HL-60 (cell line): ENCODE measurements around the gene FAM83D.

Source experiments
- DNase-seq, 2 experiments: peaks; one replicate each; pipeline ENCODE4 v3.0.0-alpha.2; 2010 to 2020; ENCODE audit warnings: low read depth in 1 of 2, low spot score in 1 of 2
- H3K27ac ChIP-seq: fragments of 250-450 bp; sonication (Bioruptor Pico); replicated peaks from 2 replicates; pipeline ENCODE4 v1.5.1; 2020; ENCODE audit warnings: mild to moderate bottlenecking, moderate library complexity
- H3K27me3 ChIP-seq: fragments of 250-450 bp; sonication (Bioruptor Pico); 2 replicates; pipeline ENCODE4 v1.5.1; 2021; ENCODE audit warnings: mild to moderate bottlenecking, moderate library complexity; ENCODE audit not compliant: insufficient read depth, poor library complexity, severe bottlenecking
- H3K4me3 ChIP-seq: replicated peaks from 2 replicates; pipeline ENCODE4 v1.5.1; 2011; ENCODE audit warnings: mild to moderate bottlenecking, control low read depth, low read length; ENCODE audit not compliant: insufficient read depth
- GABPA ChIP-seq: IDR thresholded peaks from 2 replicates; pipeline ENCODE4 v1.6.1; 2012; ENCODE audit warnings: low read depth
- POLR2AphosphoS5 ChIP-seq: IDR thresholded peaks from 2 replicates; pipeline ENCODE4 v1.6.1; 2012; ENCODE audit warnings: low read depth
- SPI1 ChIP-seq: IDR thresholded peaks from 2 replicates; pipeline ENCODE4 v1.6.1; 2012; ENCODE audit warnings: low read depth, mild to moderate bottlenecking, borderline replicate concordance
- TF ChIP-seq, protein P1 (sequence below): IDR thresholded peaks from one replicate; pipeline ENCODE4 v1.5.1; 2011; ENCODE audit warnings: low read length, control low read depth, inconsistent platforms; ENCODE audit not compliant: insufficient read depth
- TF ChIP-seq, protein P2 (sequence below): IDR thresholded peaks from 2 replicates; pipeline ENCODE4 v1.6.1; 2012; ENCODE audit warnings: low read depth; ENCODE audit not compliant: insufficient replicate concordance

Gene FAM83D

DNA sequence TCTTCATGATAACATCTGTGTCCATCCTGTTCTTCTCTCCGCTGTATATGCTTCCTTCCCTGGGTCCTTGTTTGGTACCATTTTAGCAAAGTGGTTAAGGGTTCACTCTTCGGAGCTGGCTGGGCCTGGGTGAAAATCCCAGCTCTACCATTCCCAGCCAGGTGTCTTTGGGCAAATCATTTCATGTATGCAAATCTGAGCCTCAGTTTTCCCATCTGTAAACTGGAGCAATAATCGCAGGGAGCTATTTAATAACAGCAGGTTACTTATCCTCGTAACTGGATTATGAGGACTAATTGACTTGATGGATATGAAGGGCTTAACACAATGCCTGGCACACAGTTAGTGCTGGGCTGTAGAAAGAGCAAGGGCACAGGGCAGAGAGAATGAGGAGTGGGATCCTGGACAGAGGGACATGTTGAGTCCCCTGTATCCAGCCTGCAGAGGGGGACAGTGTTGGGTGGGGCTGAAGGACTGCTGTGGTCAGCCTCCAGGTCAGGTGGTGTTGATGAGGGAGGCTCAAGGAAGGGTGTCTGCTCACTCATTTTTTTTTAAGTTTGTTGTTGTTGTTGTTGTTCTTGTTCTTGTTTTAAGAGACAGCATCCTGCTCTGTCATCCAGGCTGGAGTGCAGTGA is 44.3 kb upstream of the FAM83D start:
- Histone ChIP-seq H3K4me3 (no peak overlapping the region), H3K27ac (no peak overlapping the region), H3K27me3 (no peaks in the 10 kb centered on the region)
- TF ChIP-seq, protein P1, sequence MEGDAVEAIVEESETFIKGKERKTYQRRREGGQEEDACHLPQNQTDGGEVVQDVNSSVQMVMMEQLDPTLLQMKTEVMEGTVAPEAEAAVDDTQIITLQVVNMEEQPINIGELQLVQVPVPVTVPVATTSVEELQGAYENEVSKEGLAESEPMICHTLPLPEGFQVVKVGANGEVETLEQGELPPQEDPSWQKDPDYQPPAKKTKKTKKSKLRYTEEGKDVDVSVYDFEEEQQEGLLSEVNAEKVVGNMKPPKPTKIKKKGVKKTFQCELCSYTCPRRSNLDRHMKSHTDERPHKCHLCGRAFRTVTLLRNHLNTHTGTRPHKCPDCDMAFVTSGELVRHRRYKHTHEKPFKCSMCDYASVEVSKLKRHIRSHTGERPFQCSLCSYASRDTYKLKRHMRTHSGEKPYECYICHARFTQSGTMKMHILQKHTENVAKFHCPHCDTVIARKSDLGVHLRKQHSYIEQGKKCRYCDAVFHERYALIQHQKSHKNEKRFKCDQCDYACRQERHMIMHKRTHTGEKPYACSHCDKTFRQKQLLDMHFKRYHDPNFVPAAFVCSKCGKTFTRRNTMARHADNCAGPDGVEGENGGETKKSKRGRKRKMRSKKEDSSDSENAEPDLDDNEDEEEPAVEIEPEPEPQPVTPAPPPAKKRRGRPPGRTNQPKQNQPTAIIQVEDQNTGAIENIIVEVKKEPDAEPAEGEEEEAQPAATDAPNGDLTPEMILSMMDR: no peak
- TF ChIP-seq GABPA: no peak
- TF ChIP-seq, protein P2, sequence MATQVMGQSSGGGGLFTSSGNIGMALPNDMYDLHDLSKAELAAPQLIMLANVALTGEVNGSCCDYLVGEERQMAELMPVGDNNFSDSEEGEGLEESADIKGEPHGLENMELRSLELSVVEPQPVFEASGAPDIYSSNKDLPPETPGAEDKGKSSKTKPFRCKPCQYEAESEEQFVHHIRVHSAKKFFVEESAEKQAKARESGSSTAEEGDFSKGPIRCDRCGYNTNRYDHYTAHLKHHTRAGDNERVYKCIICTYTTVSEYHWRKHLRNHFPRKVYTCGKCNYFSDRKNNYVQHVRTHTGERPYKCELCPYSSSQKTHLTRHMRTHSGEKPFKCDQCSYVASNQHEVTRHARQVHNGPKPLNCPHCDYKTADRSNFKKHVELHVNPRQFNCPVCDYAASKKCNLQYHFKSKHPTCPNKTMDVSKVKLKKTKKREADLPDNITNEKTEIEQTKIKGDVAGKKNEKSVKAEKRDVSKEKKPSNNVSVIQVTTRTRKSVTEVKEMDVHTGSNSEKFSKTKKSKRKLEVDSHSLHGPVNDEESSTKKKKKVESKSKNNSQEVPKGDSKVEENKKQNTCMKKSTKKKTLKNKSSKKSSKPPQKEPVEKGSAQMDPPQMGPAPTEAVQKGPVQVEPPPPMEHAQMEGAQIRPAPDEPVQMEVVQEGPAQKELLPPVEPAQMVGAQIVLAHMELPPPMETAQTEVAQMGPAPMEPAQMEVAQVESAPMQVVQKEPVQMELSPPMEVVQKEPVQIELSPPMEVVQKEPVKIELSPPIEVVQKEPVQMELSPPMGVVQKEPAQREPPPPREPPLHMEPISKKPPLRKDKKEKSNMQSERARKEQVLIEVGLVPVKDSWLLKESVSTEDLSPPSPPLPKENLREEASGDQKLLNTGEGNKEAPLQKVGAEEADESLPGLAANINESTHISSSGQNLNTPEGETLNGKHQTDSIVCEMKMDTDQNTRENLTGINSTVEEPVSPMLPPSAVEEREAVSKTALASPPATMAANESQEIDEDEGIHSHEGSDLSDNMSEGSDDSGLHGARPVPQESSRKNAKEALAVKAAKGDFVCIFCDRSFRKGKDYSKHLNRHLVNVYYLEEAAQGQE: no peak
- no peak for DNase-seq

DNA sequence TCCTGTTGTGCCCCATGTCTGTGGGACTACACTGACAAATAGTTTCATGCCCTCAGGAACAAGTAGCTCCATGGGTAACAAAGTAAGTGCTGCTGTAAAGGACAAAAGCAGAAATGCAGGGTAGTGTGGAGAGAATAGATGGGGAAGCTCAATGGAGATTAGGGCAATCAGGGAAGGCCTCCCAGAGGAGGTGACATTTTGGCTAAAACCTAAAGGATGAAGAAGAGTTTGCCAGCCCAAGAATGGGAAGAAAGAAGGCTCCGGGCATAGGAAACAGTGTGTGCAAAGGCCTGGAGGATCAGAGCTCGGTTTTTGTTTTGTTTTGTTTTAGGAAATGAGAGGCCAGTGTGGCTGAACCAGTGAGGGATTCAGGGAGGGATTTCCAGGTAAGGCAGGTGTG is 43.6 kb upstream of the FAM83D start:
- no peak for DNase-seq
- Histone ChIP-seq H3K4me3 (no peak overlapping the region), H3K27ac (no peak overlapping the region), H3K27me3 (no peaks in the 10 kb centered on the region)
- TF ChIP-seq, protein P1: no peak
- TF ChIP-seq GABPA: no peak
- TF ChIP-seq POLR2AphosphoS5: no peak
- TF ChIP-seq SPI1: no peak
- TF ChIP-seq, protein P2: no peak

DNA sequence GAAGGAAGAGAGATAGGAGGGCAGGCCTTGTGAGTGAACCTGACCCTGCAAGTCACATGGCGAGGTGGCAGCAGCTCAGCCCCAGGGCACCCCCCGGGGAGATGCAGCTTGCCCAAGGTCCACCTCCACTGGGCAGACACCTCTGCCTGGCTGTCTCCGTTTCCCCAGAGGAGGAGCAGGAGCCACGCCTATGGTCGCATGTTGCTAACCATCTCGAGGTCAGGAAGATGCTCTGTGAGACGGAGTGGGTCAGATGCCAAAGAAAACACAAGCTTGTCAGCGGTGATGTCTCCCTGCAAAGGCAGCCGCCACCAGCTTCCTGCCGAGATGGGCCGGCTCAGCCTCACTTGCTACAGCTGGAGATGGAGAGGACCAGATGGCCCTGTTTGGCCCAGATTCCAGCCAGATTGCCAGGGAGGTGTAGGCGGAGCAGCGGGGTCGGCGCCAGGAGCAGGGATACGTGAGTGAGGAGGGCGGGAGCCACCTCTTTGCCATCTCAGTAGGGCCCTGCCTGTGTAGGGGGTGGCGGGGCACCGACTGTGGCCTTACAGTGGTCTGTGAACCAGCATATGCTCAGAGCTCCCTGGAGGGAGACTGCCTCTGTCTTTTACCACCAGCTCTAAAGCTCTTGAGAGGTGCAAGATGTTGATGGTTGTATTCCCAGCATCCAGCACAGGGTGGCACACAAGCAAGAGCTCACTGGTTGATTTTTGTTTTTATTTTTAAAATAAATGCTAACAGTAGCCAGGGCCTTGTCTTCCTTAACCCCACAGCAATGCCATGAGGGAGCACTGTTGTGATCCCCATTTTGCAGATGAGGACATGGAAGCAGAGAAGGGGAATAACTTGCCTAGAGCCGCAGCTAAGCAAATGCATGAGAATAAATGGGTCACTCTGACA is 42.9 kb upstream of the FAM83D start:
- DNase-seq: no peak
- H3K27ac ChIP-seq: no peak overlapping the region
- no peaks in the 10 kb centered on the region for H3K27me3 ChIP-seq
- no peak overlapping the region for H3K4me3 ChIP-seq
- TF ChIP-seq, protein P1: no peak
